Ovary (tissue), 3 donors: ENCODE measurements around the gene PELI3.

Experiments used
- POLR2A ChIP-seq: fragments of 450-650 bp; IDR thresholded peaks from one replicate; pipeline ENCODE4 v1.6.1; 2017; ENCODE audit warnings: antibody characterized with exemption, mild to moderate bottlenecking, moderate library complexity
- TF ChIP-seq, protein P1 (sequence below), 3 donors: fragments of 450-650 bp in 2 of 3; fragments of 200-600 bp in 1 of 3; IDR thresholded peaks; one replicate each; pipeline versions ENCODE4 v1.5.1 to v1.8.0; 2016 to 2022; ENCODE audit warnings: antibody characterized with exemption in 3 of 3, mild to moderate bottlenecking in 1 of 3
- donor health status: DM: no; HTN: no; CAD: no.

DNA sequence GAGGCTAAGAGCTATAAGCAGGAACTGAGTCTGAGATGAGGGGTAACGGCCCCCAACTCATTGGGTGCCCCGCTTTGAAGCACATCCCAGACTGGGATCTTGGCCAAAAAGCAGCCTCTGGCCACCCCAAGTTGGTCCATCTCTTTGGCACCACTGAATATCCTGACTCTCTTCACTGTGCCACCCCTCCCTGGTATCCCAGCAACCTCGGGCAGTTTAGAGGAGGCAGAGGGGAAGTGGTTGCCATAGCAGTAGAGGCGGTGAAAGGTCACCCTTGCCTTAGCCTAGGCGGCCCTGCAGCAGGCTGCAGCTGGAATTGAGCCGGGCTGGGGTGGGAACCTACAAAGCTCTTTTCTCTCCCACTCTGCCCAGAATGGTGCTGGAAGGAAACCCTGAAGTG is 1.1 kb downstream of the PELI3 start:
- TF ChIP-seq POLR2A: no peak
- TF ChIP-seq, protein P1, sequence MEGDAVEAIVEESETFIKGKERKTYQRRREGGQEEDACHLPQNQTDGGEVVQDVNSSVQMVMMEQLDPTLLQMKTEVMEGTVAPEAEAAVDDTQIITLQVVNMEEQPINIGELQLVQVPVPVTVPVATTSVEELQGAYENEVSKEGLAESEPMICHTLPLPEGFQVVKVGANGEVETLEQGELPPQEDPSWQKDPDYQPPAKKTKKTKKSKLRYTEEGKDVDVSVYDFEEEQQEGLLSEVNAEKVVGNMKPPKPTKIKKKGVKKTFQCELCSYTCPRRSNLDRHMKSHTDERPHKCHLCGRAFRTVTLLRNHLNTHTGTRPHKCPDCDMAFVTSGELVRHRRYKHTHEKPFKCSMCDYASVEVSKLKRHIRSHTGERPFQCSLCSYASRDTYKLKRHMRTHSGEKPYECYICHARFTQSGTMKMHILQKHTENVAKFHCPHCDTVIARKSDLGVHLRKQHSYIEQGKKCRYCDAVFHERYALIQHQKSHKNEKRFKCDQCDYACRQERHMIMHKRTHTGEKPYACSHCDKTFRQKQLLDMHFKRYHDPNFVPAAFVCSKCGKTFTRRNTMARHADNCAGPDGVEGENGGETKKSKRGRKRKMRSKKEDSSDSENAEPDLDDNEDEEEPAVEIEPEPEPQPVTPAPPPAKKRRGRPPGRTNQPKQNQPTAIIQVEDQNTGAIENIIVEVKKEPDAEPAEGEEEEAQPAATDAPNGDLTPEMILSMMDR (IDR thresholded peaks at IDR 0.05): no peak
